ENCODE measurements around the gene CD52.
"Not testable (repeated sequence)": the region's sequence is repeated elsewhere in the genome, so short reads cannot be mapped to it uniquely, and the experiment has no call there.

- not testable (repeated sequence) for TF ChIP-seq ZBTB33 (IDR thresholded peaks at IDR 0.05; ENCODE audit: extremely low read depth, insufficient replicate concordance, low read length); CTCF (IDR thresholded peaks at IDR 0.05 in 2 of 3, conservative IDR thresholded peaks at IDR 0.05 in 1 of 3; ENCODE audit: borderline replicate concordance in 1 of 3, insufficient read depth in 1 of 3, low read depth in 2 of 3, low read length in 2 of 3); CEBPB (IDR thresholded peaks at IDR 0.05; ENCODE audit: low read depth); POLR2A (IDR thresholded peaks at IDR 0.05; ENCODE audit: borderline replicate concordance, extremely low read depth, insufficient read depth, insufficient read length); RAD21 (IDR thresholded peaks at IDR 0.05; ENCODE audit: low read depth); MAX (IDR thresholded peaks at IDR 0.05); TCF7L2 (IDR thresholded peaks at IDR 0.05; ENCODE audit: borderline replicate concordance, extremely low read depth, insufficient read depth, insufficient read length); ELF1 (IDR thresholded peaks at IDR 0.05; ENCODE audit: borderline replicate concordance, low read depth); JUND (IDR thresholded peaks at IDR 0.05); EZH2 (IDR thresholded peaks at IDR 0.05); SP1 (IDR thresholded peaks at IDR 0.05; ENCODE audit: low read depth); REST (IDR thresholded peaks at IDR 0.05; ENCODE audit: low read depth); EZH2phosphoT487 (IDR thresholded peaks at IDR 0.05; ENCODE audit: borderline replicate concordance)
These were observed 25.0 kb upstream of the CD52 start for GRCh38 chr1:26292735-26293134.
